AG08396 (cell line): Measurements from ENCODE around the gene PSMB3.
"Not testable (repeated sequence)": the region's sequence is repeated elsewhere in the genome, so short reads cannot be mapped to it uniquely, and the experiment has no call there.

Experiments used
- DNase-seq: peaks from one replicate; pipeline ENCODE4 v3.0.0; 2012; ENCODE audit warnings: low spot score, mixed read lengths

PSMB3 gene

DNA sequence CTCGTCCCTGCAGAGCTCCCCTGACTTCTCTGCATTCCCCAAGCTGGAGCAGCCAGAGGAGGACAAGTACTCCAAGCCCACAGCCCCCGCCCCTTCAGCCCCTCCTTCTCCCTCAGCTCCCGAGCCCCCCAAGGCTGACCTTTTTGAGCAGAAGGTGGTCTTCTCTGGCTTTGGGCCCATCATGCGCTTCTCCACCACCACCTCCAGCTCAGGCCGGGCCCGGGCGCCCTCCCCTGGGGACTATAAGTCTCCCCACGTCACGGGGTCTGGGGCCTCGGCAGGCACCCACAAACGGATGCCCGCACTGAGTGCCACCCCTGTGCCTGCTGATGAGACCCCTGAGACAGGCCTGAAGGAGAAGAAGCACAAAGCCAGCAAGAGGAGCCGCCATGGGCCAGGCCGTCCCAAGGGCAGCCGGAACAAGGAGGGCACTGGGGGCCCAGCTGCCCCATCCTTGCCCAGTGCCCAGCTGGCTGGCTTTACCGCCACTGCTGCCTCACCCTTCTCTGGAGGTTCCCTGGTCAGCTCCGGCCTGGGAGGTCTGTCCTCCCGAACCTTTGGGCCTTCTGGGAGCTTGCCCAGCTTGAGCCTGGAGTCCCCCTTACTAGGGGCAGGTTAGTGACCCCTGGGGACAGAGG, 36.1 kb upstream of the PSMB3 start:
- DNase-seq: no peak

DNA sequence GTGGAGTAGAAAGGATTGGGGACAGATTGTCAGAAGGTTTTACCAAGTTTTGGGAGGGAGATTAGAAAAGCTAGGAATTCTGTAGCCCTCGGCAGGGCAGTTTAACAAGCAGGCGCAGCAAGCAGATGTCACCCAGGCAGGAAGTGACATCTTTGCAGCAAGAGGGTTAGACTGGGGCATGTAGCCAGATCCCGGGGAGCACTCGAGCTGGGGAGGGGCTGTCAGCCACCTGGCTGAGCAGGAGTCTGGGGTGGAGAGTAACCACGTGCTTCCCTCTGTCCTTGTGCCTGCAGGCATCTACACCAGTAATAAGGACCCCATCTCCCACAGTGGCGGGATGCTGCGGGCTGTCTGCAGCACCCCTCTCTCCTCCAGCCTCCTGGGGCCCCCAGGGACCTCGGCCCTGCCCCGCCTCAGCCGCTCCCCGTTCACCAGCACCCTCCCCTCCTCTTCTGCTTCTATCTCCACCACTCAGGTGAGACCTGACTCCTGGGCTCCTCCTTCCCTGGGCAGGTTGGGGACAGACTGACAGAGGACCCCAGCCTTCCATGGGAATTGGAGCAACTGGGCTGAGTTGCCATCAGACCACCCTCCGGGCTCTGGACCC, 35.3 kb upstream of the PSMB3 start:
- DNase-seq: no peak

DNA sequence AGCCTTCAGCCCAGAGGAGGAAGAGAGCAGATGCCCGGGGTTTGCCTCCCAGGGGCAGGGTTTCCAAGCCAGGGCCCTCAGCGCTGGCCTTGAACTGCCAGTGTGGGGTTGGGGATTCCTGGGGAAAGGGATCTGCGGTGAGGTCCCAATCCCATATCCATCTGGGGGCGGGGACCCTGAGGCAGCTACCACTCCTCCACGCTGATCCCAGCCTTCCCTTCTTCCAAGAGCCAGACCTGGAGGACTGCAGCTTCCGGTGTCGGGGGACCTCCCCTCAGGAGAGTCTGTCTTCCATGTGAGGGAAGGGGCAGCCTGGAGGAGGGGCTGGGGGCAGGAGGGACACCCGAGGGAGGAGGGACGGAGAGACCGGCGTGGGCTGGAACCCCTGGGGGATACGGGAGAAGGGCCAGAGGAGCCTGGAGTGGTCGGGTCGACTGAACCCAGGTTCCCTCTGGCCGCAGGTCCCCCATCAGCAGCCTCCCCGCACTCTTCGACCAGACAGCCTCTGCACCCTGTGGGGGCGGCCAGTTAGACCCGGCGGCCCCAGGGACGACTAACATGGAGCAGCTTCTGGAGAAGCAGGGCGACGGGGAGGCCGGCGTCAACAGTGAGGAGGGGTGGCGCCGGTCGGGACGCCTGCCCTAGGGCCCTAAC, 33.1 kb upstream of the PSMB3 start:
- no peak for DNase-seq

DNA sequence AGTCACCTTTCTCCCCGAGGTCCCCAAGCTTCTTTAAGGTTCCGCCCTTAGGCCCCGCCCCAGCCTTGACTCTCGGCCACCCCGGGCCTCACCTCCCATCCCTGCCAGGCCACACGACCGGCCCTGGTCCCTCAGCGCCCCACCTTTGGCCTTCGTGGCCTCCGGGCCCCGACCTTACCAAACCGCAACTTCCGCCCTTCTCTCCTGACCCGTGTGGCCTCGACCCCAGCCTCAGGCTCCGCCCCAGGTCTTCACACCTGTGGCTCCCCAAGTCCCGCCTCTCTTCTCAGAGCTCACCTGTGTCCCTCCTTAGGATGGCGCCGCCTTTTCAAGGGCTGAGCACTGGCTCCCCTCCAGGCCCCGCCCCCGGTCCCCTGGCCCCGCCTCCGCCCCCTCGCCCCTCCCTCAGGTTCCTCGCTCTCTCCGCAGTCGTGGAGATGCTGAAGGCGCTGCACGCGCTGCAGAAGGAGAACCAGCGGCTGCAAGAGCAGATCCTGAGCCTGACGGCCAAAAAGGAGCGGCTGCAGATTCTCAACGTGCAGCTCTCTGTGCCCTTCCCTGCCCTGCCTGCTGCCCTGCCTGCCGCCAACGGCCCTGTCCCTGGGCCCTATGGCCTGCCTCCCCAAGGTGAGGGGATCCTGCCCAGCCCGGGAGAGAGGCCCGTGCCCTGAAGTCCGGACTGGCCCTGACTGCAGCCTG, 32.4 kb upstream of the PSMB3 start:
- no peak for DNase-seq

DNA sequence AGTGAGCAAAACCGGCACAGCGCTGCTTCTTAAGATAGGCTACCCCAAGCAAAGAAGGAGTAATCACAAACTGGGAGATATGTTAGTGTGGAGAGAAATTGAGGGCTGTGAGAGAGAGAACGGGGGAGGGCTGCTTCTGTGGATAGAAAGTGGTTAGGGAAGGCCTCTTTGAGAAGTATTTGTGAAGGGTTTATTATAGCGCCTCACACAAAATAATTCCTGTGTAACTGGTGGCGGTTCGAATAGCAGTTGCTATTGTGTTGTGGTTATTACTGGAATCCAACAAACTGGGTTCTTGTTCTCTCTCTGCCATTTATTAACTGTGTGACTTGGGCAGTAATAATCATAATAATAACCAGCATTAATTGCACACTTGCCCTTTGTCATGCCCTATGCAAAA, 31.6 kb upstream of the PSMB3 start:
- DNase-seq: no peak

DNA sequence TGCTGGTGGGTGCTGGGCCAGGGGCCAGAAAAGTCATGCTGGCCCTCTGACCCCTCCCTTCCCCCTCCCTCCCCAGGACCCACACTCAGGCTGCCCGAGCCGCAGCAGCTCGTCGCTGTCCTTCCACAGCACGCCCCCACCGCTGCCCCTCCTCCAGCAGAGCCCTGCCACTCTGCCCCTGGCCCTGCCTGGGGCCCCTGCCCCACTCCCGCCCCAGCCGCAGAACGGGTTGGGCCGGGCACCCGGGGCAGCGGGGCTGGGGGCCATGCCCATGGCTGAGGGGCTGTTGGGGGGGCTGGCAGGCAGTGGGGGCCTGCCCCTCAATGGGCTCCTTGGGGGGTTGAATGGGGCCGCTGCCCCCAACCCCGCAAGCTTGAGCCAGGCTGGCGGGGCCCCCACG, 30.7 kb upstream of the PSMB3 start:
- DNase-seq: no peak

- no peak for DNase-seq
Measured at GRCh38 chr17:38724337-38724988, 28.1 kb upstream of the PSMB3 start.

DNA sequence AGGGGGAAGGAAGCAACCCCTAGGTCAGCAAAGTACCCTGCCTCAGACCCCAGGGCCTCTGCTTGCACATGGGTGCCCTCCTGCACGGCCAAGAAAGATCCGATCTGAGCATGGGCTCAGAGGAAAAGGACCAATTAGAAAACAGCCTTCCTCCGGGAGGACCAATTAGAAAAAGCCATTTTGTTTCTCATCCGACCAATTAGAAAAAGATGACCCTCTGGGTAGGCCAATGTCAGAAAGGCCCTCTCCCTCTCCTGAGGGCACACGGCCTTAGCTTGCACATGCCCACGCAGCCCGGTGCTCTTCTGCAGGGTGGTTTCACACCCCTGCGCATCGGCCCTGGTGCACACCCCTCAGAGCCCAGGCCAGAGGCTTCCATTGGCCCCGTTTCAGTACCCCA, 27.5 kb upstream of the PSMB3 start:
- no peak for DNase-seq

GRCh38 chr17:38726145-38726544, 26.4 kb upstream of the PSMB3 start:
- not testable (repeated sequence) for DNase-seq

- no peak for DNase-seq
Measured at GRCh38 chr17:38727736-38728135, 24.8 kb upstream of the PSMB3 start.

DNA sequence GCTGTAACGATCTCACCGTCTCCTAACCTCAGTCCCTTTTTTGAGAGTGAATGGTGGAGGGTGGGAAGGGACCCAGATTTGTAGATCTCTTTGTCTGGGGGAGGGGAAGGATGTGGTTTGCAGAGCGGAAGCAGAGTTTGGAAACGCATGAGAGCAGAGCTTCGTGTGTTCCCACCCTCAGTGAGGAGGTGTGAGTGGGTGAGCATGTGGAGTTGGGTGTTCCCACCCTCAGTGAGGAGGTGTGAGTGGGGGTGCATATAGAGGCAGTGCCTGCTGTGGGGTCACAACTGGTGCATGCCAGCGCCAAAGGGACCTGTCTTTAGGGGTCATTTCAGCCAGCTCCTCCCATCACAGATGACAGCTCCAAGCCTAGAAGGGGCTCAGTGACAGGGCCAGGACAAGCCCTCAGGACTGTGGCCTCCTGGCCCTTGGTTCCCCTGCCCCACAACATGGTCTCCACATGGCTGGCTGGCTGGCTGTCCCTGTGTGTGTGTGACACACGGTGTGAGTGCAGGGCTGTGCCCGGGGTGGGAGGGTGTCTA, 24.2 kb upstream of the PSMB3 start:
- no peak for DNase-seq

DNA sequence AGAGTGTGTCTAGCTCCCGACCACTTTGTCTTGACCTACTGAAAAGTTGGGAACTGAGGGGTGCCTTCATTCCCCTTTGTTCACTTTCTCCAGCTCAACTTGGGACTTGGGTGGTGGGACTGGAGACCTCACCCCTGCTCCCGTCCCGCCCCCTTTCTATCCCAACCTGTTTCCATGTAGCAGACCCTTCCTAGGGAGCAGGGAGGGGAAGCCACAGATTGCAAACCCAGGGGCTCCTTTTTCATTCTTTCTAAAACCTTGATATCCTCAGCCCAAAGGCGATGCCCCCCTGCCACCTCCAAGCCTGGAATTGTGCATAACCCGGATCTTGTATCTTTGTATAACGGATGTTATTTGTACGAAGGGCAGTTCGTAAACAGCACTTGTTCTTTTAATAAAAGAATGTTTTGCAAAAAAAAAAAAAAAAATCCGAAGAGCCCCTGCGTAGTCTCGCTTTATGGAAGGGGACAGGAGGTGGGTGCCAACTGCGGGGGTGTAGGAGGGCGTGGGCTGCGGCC, 23.1 kb upstream of the PSMB3 start:
- DNase-seq: no peak

- peak; percentile 97 for DNase-seq
Measured at GRCh38 chr17:38729886-38730525, 22.5 kb upstream of the PSMB3 start, which contains the start of gene CISD3. CISD3 (plus strand) TSS chr17:38730341; CDS start chr17:38730359, 18 bp downstream.

GRCh38 chr17:38730526-38731379, 21.8 kb upstream of the PSMB3 start:
- DNase-seq: peak; percentile 72

GRCh38 chr17:38731526-38732294, 20.8 kb upstream of the PSMB3 start:
- no peak for DNase-seq

- DNase-seq: no peak
Measured at GRCh38 chr17:38732376-38733281, 19.9 kb upstream of the PSMB3 start.

DNA sequence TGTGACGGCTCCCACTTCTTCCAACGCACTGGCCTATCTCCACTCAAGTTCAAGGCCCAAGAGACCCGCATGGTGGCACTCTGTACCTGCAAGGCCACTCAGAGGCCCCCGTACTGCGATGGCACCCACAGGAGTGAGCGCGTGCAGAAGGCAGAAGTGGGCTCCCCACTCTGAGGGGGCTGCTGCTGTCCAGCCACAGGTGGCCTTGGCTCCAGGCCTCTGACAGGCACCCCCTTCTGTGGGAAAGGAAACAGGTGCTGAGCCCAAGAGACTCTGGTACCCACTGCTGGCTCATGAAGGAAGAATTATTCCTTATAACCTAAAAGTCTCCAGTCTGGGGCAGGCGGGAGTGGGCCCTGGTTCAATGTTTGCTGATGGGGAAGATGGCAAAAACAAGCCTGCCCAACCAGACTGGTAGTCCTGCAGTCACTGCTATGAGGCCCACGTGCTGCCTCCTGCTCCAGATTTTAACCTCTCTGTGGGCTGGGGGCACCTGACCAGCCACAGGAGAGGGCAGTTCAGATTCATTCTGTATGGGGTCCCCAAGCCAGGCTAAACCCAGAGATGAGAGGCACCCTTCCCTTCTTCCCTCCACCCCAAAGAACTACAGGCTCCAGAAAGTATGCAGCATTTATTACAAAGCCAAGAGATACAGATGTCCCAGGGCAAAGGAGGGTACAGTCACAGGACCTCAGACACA, 19.1 kb upstream of the PSMB3 start:
- DNase-seq: no peak
